CD4-positive, alpha-beta memory T cell (primary cell): ENCODE results near the gene MAST3. TPM values are rescaled to one million over a fixed set of nuclear protein-coding genes. Genes with fewer than 3 reads are reported as not detected.

Experiments used
- CTCF ChIA-PET: fragments of 350-600 bp; sonication (Branson Sonifier 250); formaldehyde crosslinking; loops from one replicate; lab custom pipeline; 2021; ENCODE audit warnings: inconsistent platforms; ENCODE audit not compliant: partially characterized antibody; lab: Charles Lee
- POLR2A ChIA-PET: fragments of 350-600 bp; sonication (Branson Sonifier 250); formaldehyde crosslinking; loops from one replicate; lab custom pipeline; 2021; ENCODE audit not compliant: partially characterized antibody; lab: Charles Lee
- DNase-seq, 5 donors: peaks; one replicate each; pipeline versions ENCODE4 v3.0.0 to v3.0.0-alpha.2; 2020 to 2022; ENCODE audit warnings: mixed read lengths in 1 of 5
- H3K27ac ChIP-seq: one replicate; pipeline ENCODE4 v1.7.0; 2013; ENCODE audit warnings: low read depth, low read length
- H3K27me3 ChIP-seq: 2 replicates; pipeline ENCODE4 v1.7.0; 2013; ENCODE audit warnings: mild to moderate bottlenecking, low read length, moderate library complexity; ENCODE audit not compliant: insufficient read depth
- H3K36me3 ChIP-seq: 2 replicates; pipeline ENCODE4 v1.7.0; 2013; ENCODE audit warnings: mild to moderate bottlenecking, low read length, moderate library complexity; ENCODE audit not compliant: insufficient read depth
- H3K4me1 ChIP-seq: 2 replicates; pipeline ENCODE4 v1.7.0; 2013; ENCODE audit warnings: mild to moderate bottlenecking, low read length, moderate library complexity; ENCODE audit not compliant: insufficient read depth
- H3K4me3 ChIP-seq, 2 donors: one replicate each; pipeline ENCODE4 v1.7.0; 2013; ENCODE audit warnings: low read length in 2 of 2, mild to moderate bottlenecking in 1 of 2
- H3K9me3 ChIP-seq, 2 donors: one replicate each; pipeline ENCODE4 v1.7.0; 2013; ENCODE audit warnings: low read length in 2 of 2, control low read depth in 1 of 2; ENCODE audit not compliant: control insufficient read depth in 1 of 2
- H3K27ac Mint-ChIP-seq, 7 donors: one replicate each; pipeline ENCODE4 v1.8.0; 2020 to 2021; ENCODE audit warnings: mixed read lengths in 7 of 7, mild to moderate bottlenecking in 6 of 7, inconsistent platforms in 3 of 7, moderate library complexity in 3 of 7
- H3K27me3 Mint-ChIP-seq, 2 donors: one replicate each; pipeline ENCODE4 v1.8.0; 2020 to 2021; ENCODE audit warnings: mixed read lengths in 2 of 2
- H3K36me3 Mint-ChIP-seq, 2 donors: one replicate each; pipeline ENCODE4 v1.8.0; 2020 to 2021; ENCODE audit warnings: mixed read lengths in 2 of 2, inconsistent platforms in 1 of 2, mild to moderate bottlenecking in 1 of 2
- H3K4me1 Mint-ChIP-seq, 4 donors: one replicate each; pipeline ENCODE4 v1.8.0; 2020 to 2021; ENCODE audit warnings: mixed read lengths in 4 of 4, mild to moderate bottlenecking in 1 of 4
- H3K4me3 Mint-ChIP-seq, 8 donors: one replicate each; pipeline ENCODE4 v1.8.0; 2020 to 2021; ENCODE audit warnings: mixed read lengths in 8 of 8, mild to moderate bottlenecking in 7 of 8, moderate library complexity in 6 of 8, inconsistent platforms in 3 of 8
- H3K9me3 Mint-ChIP-seq, 8 donors: one replicate each; pipeline ENCODE4 v1.8.0; 2020 to 2021; ENCODE audit warnings: mixed read lengths in 8 of 8, mild to moderate bottlenecking in 5 of 8, inconsistent platforms in 3 of 8, moderate library complexity in 1 of 8
- intact Hi-C: fragments of 100-400 bp; cut with micrococcal nuclease; formaldehyde crosslinking; loops from one replicate; pipeline ENCODE4 v1.15.1; 2023
- polyA plus RNA-seq, 2 donors: library from polyadenylated mRNA; unstranded; fragments of 300-500 nt; fragmentation: Illumina TruSeq; gene quantifications; one replicate each; pipeline ENCODE4 v1.2.3, GENCODE V29; 2021
- total RNA-seq, 2 experiments: library from RNA; stranded (reverse); gene quantifications; one replicate each; pipeline ENCODE4 v1.2.3, GENCODE V29; 2021

MAST3 gene
- total and polyA plus RNA-seq, 4 experiments from 2014 or later: 4.3 to 53.9 (median 34.2) TPM

DNA sequence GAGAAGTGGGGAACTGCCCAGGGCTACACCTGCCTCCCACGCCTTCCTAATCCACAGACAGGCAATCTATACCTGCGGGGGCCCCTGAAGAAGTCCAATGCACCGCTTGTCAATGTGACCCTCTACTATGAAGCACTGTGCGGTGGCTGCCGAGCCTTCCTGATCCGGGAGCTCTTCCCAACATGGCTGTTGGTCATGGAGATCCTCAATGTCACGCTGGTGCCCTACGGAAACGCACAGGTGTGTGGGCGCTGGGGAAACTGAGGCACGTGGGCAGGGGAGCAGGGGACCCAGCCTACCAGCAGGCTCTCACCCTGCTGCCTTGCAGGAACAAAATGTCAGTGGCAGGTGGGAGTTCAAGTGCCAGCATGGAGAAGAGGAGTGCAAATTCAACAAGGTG is 77.4 kb downstream of the MAST3 start:
- no peaks in the 10 kb centered on the region for H3K36me3 ChIP-seq
- H3K27me3 ChIP-seq: no peaks in the 10 kb centered on the region
- intact Hi-C loops: loop anchor here (2.0 kb wide), 1 partner anchor 22 kb away; the partner anchor contains the start of gene PIK3R2
- peaks cover 3 to 20% (median 9%) of the 10 kb centered on the region in 4 donors for H3K4me1 Mint-ChIP-seq
- DNase-seq: no peak
- ChIA-PET POLR2A (interaction anchor here (1.0 to 1.6 kb wide), 5 partner anchors 11 to 105 kb away, joined by 3 to 8 read pairs (median 4); partner anchors contain the start of gene IL12RB1), CTCF (interaction anchor here (0.8 to 1.5 kb wide), 3 partner anchors 63 to 83 kb away, joined by 4 to 6 read pairs (median 4); no protein-coding TSS in a partner anchor)
- no peaks in the 10 kb centered on the region for H3K27me3 Mint-ChIP-seq
- H3K27ac ChIP-seq: no peak overlapping the region
- no peaks in the 10 kb centered on the region for H3K9me3 Mint-ChIP-seq
- peaks cover 18% of the 10 kb centered on the region for H3K4me1 ChIP-seq
- H3K4me3 ChIP-seq: no peak overlapping the region
- H3K4me3 Mint-ChIP-seq: peak overlapping the region in 6 of 8 donors; percentile 10 to 93 (median 34)
- H3K27ac Mint-ChIP-seq: peak overlapping the region in 1 of 7 donors; percentile 76
- H3K36me3 Mint-ChIP-seq: peaks cover 5 to 7% of the 10 kb centered on the region in 2 donors
- H3K9me3 ChIP-seq: no peaks in the 10 kb centered on the region

GRCh38 chr19:18176367-18177310 is 79.1 kb downstream of the MAST3 start:
- Histone ChIP-seq H3K4me3 (no peak overlapping the region), H3K9me3 (no peaks in the 10 kb centered on the region), H3K27me3 (no peaks in the 10 kb centered on the region), H3K36me3 (no peaks in the 10 kb centered on the region), H3K27ac (no peak overlapping the region), H3K4me1 (peaks cover 18% of the 10 kb centered on the region)
- no peak for DNase-seq
- intact Hi-C loops: no loop called here
- Mint-ChIP-seq H3K27me3 (no peaks in the 10 kb centered on the region), H3K4me1 (peaks cover 3 to 20% (median 9%) of the 10 kb centered on the region in 4 donors), H3K36me3 (peaks cover 5 to 7% of the 10 kb centered on the region in 2 donors), H3K9me3 (no peaks in the 10 kb centered on the region), H3K27ac (no peak overlapping the region), H3K4me3 (peak overlapping the region in 1 of 8 donors; percentile 33)
- POLR2A ChIA-PET: interaction anchor here (0.6 kb wide), 1 partner anchor 72 kb away, joined by 3 read pairs; no protein-coding TSS in a partner anchor
- CTCF ChIA-PET: interaction anchor here (1.4 to 1.6 kb wide), 2 partner anchors 26 to 65 kb away, joined by 3 to 4 read pairs; no protein-coding TSS in a partner anchor

DNA sequence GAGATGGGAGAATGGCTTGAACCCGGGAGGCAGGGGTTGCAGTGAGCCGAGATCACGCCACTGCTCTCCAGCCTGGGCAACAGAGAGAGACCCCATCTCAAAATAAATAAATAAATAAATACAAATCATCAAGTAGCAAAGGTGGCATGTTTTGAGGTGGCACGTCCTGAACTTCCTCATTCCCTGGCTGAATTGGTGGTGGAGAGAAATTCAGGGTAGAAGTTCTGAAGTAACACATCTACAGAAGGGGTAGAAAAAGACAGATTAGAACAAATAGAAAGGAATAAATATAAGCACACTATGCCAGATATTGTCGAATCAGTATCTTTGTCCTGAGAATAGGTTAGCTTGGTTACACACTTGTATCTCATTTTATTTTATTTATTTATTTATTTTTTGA is 82.4 kb downstream of the MAST3 start:
- intact Hi-C loops: no loop called here
- Mint-ChIP-seq H3K9me3 (no peaks in the 10 kb centered on the region), H3K4me1 (peaks cover 0 to 6% (median 1%) of the 10 kb centered on the region in 4 donors), H3K27me3 (no peaks in the 10 kb centered on the region), H3K27ac (no peak overlapping the region), H3K36me3 (peaks cover 0 to 5% of the 10 kb centered on the region in 2 donors), H3K4me3 (no peak overlapping the region)
- ChIA-PET POLR2A (no interaction called here), CTCF (no interaction called here)
- H3K4me3 ChIP-seq: no peak overlapping the region
- no peak for DNase-seq
- no peaks in the 10 kb centered on the region for H3K36me3 ChIP-seq
- no peak overlapping the region for H3K27ac ChIP-seq
- peaks cover 4% of the 10 kb centered on the region for H3K4me1 ChIP-seq
- H3K9me3 ChIP-seq: no peaks in the 10 kb centered on the region
- no peaks in the 10 kb centered on the region for H3K27me3 ChIP-seq

DNA sequence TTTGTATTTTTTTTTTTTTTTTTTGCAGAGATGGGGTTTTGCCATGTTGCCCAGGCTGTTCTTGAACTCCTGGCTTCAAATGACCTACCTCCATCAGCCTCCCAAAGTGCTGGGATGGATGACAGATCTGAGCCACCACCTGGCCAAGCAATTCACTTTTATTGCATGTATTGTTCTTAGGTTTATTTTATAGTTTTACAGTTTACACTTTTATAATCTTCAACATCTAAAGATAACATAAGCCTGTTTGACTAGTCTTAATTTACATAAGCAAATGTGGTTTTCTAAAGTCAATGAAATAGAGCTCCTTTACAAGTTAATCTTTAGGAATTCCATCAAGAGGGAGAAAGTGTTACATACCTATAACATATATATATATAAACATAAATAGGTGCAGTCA is 86.0 kb downstream of the MAST3 start:
- H3K4me3 Mint-ChIP-seq: no peak overlapping the region
- Histone ChIP-seq H3K4me3 (no peak overlapping the region), H3K4me1 (no peaks in the 10 kb centered on the region), H3K27ac (no peak overlapping the region), H3K36me3 (no peaks in the 10 kb centered on the region), H3K9me3 (no peaks in the 10 kb centered on the region), H3K27me3 (no peaks in the 10 kb centered on the region)
- no peak overlapping the region for H3K27ac Mint-ChIP-seq
- H3K36me3 Mint-ChIP-seq: no peaks in the 10 kb centered on the region
- no peaks in the 10 kb centered on the region for H3K4me1 Mint-ChIP-seq
- no peak for DNase-seq
- ChIA-PET POLR2A (no interaction called here), CTCF (interaction anchor here (0.6 to 1.5 kb wide), 5 partner anchors 8 to 95 kb away, joined by 3 to 5 read pairs (median 3); no protein-coding TSS in a partner anchor)
- H3K9me3 Mint-ChIP-seq: no peaks in the 10 kb centered on the region
- no peaks in the 10 kb centered on the region for H3K27me3 Mint-ChIP-seq
- intact Hi-C loops: no loop called here

DNA sequence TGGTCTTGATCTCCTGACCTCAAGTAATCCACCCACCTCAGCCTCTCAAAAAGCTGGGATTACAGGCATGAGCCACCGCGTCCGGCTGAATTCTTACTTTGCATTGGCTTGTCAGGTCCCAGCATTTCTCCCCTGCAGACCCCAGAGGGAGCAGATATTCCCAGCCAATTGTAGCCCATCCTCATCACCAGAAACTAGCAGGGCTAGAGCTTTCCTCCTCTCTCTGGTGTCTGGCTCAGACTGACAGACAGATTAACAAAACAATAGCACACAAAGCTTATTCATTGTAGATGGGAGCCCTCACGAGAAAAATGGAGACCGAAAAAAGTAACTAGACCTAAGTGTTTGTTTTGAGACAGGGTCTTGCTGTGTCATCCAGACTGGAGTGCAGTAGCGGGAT is 88.0 kb downstream of the MAST3 start:
- no peaks in the 10 kb centered on the region for H3K36me3 Mint-ChIP-seq
- ChIA-PET POLR2A (interaction anchor here (1.8 kb wide), 1 partner anchor 19 kb away, joined by 5 read pairs; the partner anchor contains the start of gene RAB3A), CTCF (interaction anchor here (0.6 to 1.5 kb wide), 4 partner anchors 66 to 225 kb away, joined by 3 to 4 read pairs (median 3); no protein-coding TSS in a partner anchor)

DNA sequence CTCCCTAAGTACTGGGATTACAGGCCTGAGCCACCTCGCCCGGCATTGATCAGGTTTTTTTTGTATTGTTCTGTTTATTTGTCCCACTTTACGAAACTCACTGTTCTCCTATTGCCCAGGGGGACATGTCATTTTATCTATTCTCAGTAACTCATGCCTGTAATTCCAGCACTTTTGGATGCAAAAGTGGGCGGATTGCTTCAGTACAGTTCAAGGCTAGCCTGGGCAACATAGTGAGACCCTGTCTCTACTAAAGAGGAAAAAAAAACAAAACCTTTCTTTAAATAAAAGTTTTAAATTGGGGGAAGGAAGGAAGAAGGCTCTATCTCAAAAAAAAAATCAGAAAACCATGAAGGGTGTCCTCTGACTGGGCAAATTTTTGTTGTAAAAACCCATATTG is 92.7 kb downstream of the MAST3 start:
- H3K27me3 Mint-ChIP-seq: no peaks in the 10 kb centered on the region
- peaks cover 0 to 9% of the 10 kb centered on the region in 2 donors for H3K36me3 Mint-ChIP-seq
- no peaks in the 10 kb centered on the region for H3K9me3 ChIP-seq
- intact Hi-C loops: no loop called here
- H3K36me3 ChIP-seq: no peaks in the 10 kb centered on the region
- no peaks in the 10 kb centered on the region for H3K27me3 ChIP-seq
- no peak overlapping the region for H3K27ac ChIP-seq
- H3K9me3 Mint-ChIP-seq: peaks cover 0 to 7% (median 0%) of the 10 kb centered on the region in 8 donors
- ChIA-PET CTCF (interaction anchor here (7.0 kb wide), 1 partner anchor 62 kb away, joined by 79 read pairs; a partner anchor contains a TSS), POLR2A (interaction anchor here (5.3 kb wide), 1 partner anchor 90 kb away, joined by 71 read pairs; the partner anchor contains the start of gene JUND)
- peaks cover 11 to 26% (median 20%) of the 10 kb centered on the region in 4 donors for H3K4me1 Mint-ChIP-seq
- H3K4me1 ChIP-seq: peaks cover 22% of the 10 kb centered on the region
- no peak overlapping the region for H3K4me3 ChIP-seq
- H3K27ac Mint-ChIP-seq: peak overlapping the region in 1 of 7 donors; percentile 32
- H3K4me3 Mint-ChIP-seq: no peak overlapping the region
- no peak for DNase-seq

More for the DNA sequence above, 88.0 kb downstream of the MAST3 start:
- Mint-ChIP-seq H3K9me3 (no peaks in the 10 kb centered on the region), H3K27ac (no peak overlapping the region), H3K4me3 (no peak overlapping the region), H3K27me3 (no peaks in the 10 kb centered on the region), H3K4me1 (no peaks in the 10 kb centered on the region)
- Histone ChIP-seq H3K27me3 (no peaks in the 10 kb centered on the region), H3K9me3 (no peaks in the 10 kb centered on the region), H3K4me1 (no peaks in the 10 kb centered on the region), H3K4me3 (no peak overlapping the region), H3K27ac (no peak overlapping the region), H3K36me3 (no peaks in the 10 kb centered on the region)
- intact Hi-C loops: no loop called here
- DNase-seq: no peak
